Tibial artery (tissue), 4 donors: ENCODE results near the gene MSL1.

Experiments
- DNase-seq, 2 donors: peaks; one replicate each; pipeline ENCODE4 v3.0.0-alpha.2; 2019
- H3K27ac ChIP-seq, 2 donors: fragments of 200-600 bp; sonication (generic) in 1 of 2; 1 replicate in 1 of 2; 2 replicates in 1 of 2; pipeline ENCODE4 v1.5.1; 2018 to 2019; ENCODE audit warnings: mild to moderate bottlenecking in 1 of 2
- H3K27me3 ChIP-seq, 2 donors: fragments of 200-600 bp; sonication (generic) in 1 of 2; one replicate each; pipeline versions ENCODE4 v1.5.1 to v1.6.0; 2016 to 2019
- H3K36me3 ChIP-seq, 3 donors: fragments of 200-600 bp; sonication (generic) in 2 of 3; one replicate each; pipeline ENCODE4 v1.5.1; 2016 to 2019; ENCODE audit warnings: mild to moderate bottlenecking in 2 of 3
- H3K4me1 ChIP-seq, 4 donors: fragments of 200-600 bp; sonication (generic) in 2 of 4; 1 replicate in 3 of 4; 2 replicates in 1 of 4; pipeline ENCODE4 v1.5.1; 2016 to 2019
- H3K4me3 ChIP-seq, 2 donors: fragments of 200-600 bp; sonication (generic) in 1 of 2; 1 replicate in 1 of 2; 2 replicates in 1 of 2; pipeline ENCODE4 v1.5.1; 2018 to 2019; ENCODE audit warnings: mild to moderate bottlenecking in 2 of 2
- H3K9me3 ChIP-seq, 3 donors: fragments of 200-600 bp; sonication (generic) in 1 of 3; one replicate each; pipeline ENCODE4 v1.5.1; 2016 to 2019
- intact Hi-C: fragments of 100-400 bp; cut with DNase I; formaldehyde crosslinking; loops from one replicate; pipeline ENCODE4 v1.15.0; 2023; ENCODE audit warnings: low total_unique reads
- TF ChIP-seq, protein P1 (sequence below), 2 experiments: fragments of 200-600 bp in 1 of 2; fragments of 450-650 bp in 1 of 2; IDR thresholded peaks; one replicate each; pipeline ENCODE4 v1.5.1; 2017 to 2019; ENCODE audit warnings: antibody characterized with exemption in 2 of 2, mild to moderate bottlenecking in 1 of 2, moderate library complexity in 1 of 2

The MSL1 gene

DNA sequence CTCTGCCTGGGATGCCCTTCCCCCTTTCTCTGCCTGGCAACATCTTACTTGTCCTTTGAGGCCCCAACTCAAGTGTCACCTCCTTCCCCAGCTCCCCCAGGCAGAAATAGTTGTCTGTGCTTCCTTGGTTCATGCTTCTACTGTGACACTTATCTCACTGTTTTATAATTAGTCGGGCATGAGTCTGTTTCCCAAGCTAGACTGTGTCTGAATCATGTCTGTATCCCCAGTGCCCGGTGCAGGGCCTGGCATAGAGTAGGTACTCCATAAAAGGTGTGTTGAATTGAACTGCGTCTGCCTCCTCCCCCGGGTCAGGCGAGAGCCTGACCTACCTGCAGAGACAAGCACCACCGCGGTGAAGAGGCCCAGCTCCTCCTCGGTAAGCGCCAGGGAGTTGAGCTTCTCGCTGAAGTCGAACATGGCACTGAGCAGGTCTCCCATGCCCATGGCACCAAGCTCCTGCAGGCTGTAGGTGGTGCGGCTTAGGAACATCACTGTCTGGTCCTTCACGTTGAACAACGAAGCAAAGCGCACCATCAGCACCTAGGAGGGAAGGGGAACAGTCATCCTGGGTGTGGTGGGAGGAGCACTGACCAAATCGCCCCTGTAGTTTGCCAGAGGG lies 28.1 kb upstream of the MSL1 start:
- Histone ChIP-seq H3K27ac (peak overlapping the region; percentile 94 to 98), H3K4me3 (no peak overlapping the region), H3K9me3 (no peaks in the 10 kb centered on the region), H3K4me1 (peaks cover 0 to 92% (median 74%) of the 10 kb centered on the region in 4 donors), H3K36me3 (peaks cover 68 to 89% (median 72%) of the 10 kb centered on the region in 3 donors), H3K27me3 (no peaks in the 10 kb centered on the region)
- DNase-seq, result no peak
- intact Hi-C loops, result no loop called here
- TF ChIP-seq, protein P1, sequence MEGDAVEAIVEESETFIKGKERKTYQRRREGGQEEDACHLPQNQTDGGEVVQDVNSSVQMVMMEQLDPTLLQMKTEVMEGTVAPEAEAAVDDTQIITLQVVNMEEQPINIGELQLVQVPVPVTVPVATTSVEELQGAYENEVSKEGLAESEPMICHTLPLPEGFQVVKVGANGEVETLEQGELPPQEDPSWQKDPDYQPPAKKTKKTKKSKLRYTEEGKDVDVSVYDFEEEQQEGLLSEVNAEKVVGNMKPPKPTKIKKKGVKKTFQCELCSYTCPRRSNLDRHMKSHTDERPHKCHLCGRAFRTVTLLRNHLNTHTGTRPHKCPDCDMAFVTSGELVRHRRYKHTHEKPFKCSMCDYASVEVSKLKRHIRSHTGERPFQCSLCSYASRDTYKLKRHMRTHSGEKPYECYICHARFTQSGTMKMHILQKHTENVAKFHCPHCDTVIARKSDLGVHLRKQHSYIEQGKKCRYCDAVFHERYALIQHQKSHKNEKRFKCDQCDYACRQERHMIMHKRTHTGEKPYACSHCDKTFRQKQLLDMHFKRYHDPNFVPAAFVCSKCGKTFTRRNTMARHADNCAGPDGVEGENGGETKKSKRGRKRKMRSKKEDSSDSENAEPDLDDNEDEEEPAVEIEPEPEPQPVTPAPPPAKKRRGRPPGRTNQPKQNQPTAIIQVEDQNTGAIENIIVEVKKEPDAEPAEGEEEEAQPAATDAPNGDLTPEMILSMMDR (IDR thresholded peaks at IDR 0.05), result no peak

DNA sequence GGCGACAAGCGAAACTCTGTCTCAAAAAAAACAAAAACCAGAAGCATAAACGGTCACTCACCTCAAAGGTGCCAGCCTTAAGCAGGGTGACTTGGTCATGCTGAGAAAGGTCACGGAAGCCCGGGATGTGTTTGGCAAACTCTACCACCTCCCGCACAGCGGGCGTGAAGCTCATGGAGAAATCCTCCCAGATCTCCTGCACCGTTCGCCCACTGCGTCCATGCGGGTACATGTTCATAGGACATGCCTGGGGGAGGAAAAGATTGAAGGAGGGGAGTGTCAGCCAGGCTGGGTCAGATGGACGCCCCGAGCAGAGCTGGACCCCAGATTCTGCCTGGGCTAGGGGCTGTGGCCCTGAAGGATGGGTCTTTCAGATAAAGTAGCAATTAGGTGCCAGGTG lies 26.9 kb upstream of the MSL1 start:
- Histone ChIP-seq H3K4me1 (peaks cover 0 to 88% (median 74%) of the 10 kb centered on the region in 4 donors), H3K27ac (peak overlapping the region; percentile 94 to 98), H3K27me3 (no peaks in the 10 kb centered on the region), H3K4me3 (no peak overlapping the region), H3K9me3 (no peaks in the 10 kb centered on the region), H3K36me3 (peaks cover 56 to 77% (median 60%) of the 10 kb centered on the region in 3 donors)
- intact Hi-C loops, result no loop called here
- no peak for DNase-seq
- TF ChIP-seq, protein P1 (IDR thresholded peaks at IDR 0.05), result no peak

DNA sequence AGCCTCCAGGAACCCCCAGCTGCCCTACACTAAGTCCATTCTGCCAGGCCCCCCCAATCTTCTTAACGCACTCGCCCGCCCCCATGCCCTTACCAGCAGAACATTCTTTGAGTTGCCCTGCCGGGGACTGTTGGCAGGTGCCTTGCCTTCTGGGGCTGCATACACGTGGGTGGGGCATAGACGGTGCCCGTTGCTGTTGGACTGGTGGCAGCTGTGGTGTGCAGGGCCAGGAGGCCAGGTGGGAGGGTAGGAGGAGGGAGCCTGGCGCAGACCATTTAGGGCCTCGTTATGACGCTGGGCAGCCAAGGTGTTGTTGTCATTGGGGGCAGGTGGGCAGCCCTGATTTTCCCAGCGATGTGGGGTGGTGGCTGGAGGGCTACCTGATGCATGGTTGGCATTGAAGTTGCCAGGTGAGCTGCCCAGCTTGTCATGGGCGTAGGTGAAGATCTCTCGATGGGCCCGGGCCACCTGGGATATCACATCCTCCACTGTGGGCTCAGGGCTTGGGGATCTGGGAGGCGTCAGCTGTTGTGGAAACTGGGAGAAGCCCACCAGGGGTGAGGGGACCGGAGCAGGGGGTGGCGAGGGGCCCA lies 26.3 kb upstream of the MSL1 start:
- peaks cover 0 to 83% (median 71%) of the 10 kb centered on the region in 4 donors for H3K4me1 ChIP-seq
- intact Hi-C loops, result no loop called here
- H3K36me3 ChIP-seq, result peaks cover 50 to 71% (median 55%) of the 10 kb centered on the region in 3 donors

DNA sequence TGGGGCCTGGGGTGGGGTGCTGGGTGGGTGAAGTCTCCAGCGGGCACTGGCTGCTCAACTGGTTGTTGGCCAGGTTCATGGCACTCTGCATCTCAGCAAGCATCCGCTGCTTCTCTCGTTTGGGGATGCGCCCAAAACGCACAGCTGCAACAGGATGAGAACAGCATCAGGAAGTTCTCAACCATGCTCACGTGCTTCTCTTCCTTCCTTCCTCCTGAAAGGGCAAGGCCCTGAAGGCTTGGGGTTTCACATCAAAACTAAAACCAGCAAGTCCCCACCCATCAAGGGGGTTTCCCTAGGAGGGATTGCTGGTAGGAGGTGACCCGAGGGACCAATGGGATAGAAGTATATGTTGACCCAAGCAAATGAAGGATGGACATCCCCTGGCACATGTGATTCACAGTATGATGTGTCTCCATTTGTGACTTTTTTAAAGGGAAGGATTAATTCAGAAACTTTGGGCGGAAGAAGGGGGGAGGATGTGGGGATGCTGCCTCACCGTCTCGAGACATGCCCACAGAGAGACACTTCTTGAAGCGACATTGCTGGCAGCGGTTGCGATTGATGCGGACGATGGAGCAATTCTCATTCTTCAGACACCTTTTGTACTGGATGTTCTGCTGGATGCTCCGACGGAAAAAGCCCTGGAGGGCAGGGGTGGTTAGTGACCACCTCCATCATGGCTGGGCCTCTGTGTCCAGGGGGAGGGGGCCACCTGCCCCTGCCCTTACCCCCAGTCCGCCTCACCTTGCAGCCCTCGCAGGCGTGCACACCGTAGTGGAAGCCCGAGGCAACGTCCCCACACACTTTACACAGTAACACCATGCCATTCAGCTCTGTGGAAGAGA lies 25.6 kb upstream of the MSL1 start:
- H3K4me3 ChIP-seq, result peak overlapping the region in 1 of 2 donors; percentile 87
- no peaks in the 10 kb centered on the region for H3K27me3 ChIP-seq
- peaks cover 50 to 64% (median 51%) of the 10 kb centered on the region in 3 donors for H3K36me3 ChIP-seq
- DNase-seq, result peak in 1 of 2 donors; percentile 67
- peaks cover 0 to 79% (median 74%) of the 10 kb centered on the region in 4 donors for H3K4me1 ChIP-seq
- H3K9me3 ChIP-seq, result no peaks in the 10 kb centered on the region
- H3K27ac ChIP-seq, result peak overlapping the region; percentile 94 to 98
- TF ChIP-seq, protein P1 (IDR thresholded peaks at IDR 0.05), result no peak
- intact Hi-C loops, result no loop called here

More for the DNA sequence above, 26.3 kb upstream of the MSL1 start:
- Histone ChIP-seq H3K27me3 (no peaks in the 10 kb centered on the region), H3K4me3 (no peak overlapping the region), H3K27ac (peak overlapping the region; percentile 94 to 98), H3K9me3 (no peaks in the 10 kb centered on the region)
- TF ChIP-seq, protein P1 (IDR thresholded peaks at IDR 0.05), result no peak
- no peak for DNase-seq

DNA sequence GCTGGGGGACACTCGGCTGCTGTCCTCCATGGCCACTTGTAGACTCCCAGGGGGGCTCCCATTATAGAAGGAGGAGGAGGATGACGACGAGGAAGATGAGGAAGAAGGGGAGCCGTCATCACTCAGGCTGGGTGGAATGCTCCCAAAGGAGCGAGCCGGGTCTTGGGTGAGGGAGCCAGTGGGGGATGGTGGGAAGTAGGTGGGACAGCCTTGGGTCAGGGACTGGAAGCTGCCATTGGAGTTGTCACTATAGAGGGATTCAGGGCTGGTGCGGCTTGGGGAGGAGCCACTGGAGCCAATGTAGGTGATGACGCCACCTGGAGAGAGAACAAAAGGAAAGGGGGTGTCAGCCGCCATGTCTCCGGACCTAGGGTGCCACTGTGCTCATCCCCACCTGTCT lies 24.7 kb upstream of the MSL1 start:
- H3K4me3 ChIP-seq, result peak overlapping the region; percentile 76 to 87
- H3K27ac ChIP-seq, result peak overlapping the region; percentile 94 to 98
- intact Hi-C loops, result no loop called here
- H3K9me3 ChIP-seq, result no peaks in the 10 kb centered on the region
- peaks cover 0 to 79% (median 74%) of the 10 kb centered on the region in 4 donors for H3K4me1 ChIP-seq
- no peaks in the 10 kb centered on the region for H3K27me3 ChIP-seq
- TF ChIP-seq, protein P1 (IDR thresholded peaks at IDR 0.05), result no peak
- DNase-seq, result no peak
- H3K36me3 ChIP-seq, result peaks cover 50 to 55% (median 51%) of the 10 kb centered on the region in 3 donors
